GM06990 (cell line): Measurements from ENCODE around the gene DAB2IP.
"Not testable (repeated sequence)": the region's sequence is repeated elsewhere in the genome, so short reads cannot be mapped to it uniquely, and the experiment has no call there.

ENCODE experiments used
- DNase-seq: peaks from one replicate; pipeline ENCODE4 v3.0.0-alpha.2; 2011; ENCODE audit not compliant: insufficient read length; ENCODE audit errors: extremely low read depth
- H3K27me3 ChIP-seq: replicated peaks from 2 replicates; pipeline ENCODE4 v1.6.0; 2011; ENCODE audit warnings: low read length; ENCODE audit not compliant: control insufficient read depth, insufficient read depth
- H3K36me3 ChIP-seq: 2 replicates; pipeline ENCODE4 v1.5.1; 2011; ENCODE audit warnings: low read length; ENCODE audit not compliant: control insufficient read depth, insufficient read depth
- H3K4me3 ChIP-seq: replicated peaks from 2 replicates; pipeline ENCODE4 v1.5.1; 2011; ENCODE audit warnings: low read depth, mild to moderate bottlenecking, control low read depth, low read length
- CTCF ChIP-seq: IDR thresholded peaks from 2 replicates; pipeline ENCODE4 v1.5.1; 2011; ENCODE audit warnings: low read length, control low read depth, mild to moderate bottlenecking, inconsistent platforms; ENCODE audit not compliant: insufficient read depth, poor library complexity, severe bottlenecking

The DAB2IP gene

GRCh38 chr9:121788686-121789366 is 137.4 kb downstream of the DAB2IP start:
- Histone ChIP-seq H3K27me3 (no peaks in the 10 kb centered on the region; the same call in 1 of the 2 replicates), H3K4me3 (no peak overlapping the region), H3K36me3 (no peaks in the 10 kb centered on the region)
- DNase-seq, result no peak
- TF ChIP-seq CTCF, result no peak

GRCh38 chr9:121790841-121791240 is 139.4 kb downstream of the DAB2IP start:
- no peak for DNase-seq
- H3K4me3 ChIP-seq, result no peak overlapping the region
- H3K27me3 ChIP-seq, result no peaks in the 10 kb centered on the region; the same call in 1 of the 2 replicates
- H3K36me3 ChIP-seq, result no peaks in the 10 kb centered on the region
- TF ChIP-seq CTCF, result no peak

- not testable (repeated sequence) for H3K4me3 ChIP-seq, H3K36me3 ChIP-seq, H3K27me3 ChIP-seq, DNase-seq
These were observed 141.0 kb downstream of the DAB2IP start for GRCh38 chr9:121792476-121792875.

GRCh38 chr9:121794334-121794733 is 142.9 kb downstream of the DAB2IP start:
- not testable (repeated sequence) for H3K36me3 ChIP-seq, H3K27me3 ChIP-seq

GRCh38 chr9:121797081-121797480 is 145.6 kb downstream of the DAB2IP start:
- DNase-seq, result no peak
- Histone ChIP-seq H3K4me3 (no peak overlapping the region), H3K36me3 (no peaks in the 10 kb centered on the region), H3K27me3 (peaks cover 1% of the 10 kb centered on the region)
- no peak for TF ChIP-seq CTCF

More at GRCh38 chr9:121794334-121794733, 142.9 kb downstream of the DAB2IP start:
- DNase-seq, H3K4me3 ChIP-seq: not testable (repeated sequence)

GRCh38 chr9:121798941-121799340 is 147.5 kb downstream of the DAB2IP start:
- H3K27me3 ChIP-seq, result peaks cover 3% of the 10 kb centered on the region
- no peak for DNase-seq
- no peaks in the 10 kb centered on the region for H3K36me3 ChIP-seq
- no peak overlapping the region for H3K4me3 ChIP-seq
- no peak for TF ChIP-seq CTCF

GRCh38 chr9:121800376-121800775 is 148.9 kb downstream of the DAB2IP start:
- TF ChIP-seq CTCF, result no peak
- Histone ChIP-seq H3K4me3 (no peak overlapping the region), H3K27me3 (peaks cover 3% of the 10 kb centered on the region), H3K36me3 (no peaks in the 10 kb centered on the region)
- DNase-seq, result no peak
